Fibroblast of lung (primary cell): ENCODE results near the gene CARMIL1. TPM values are rescaled to one million over a fixed set of nuclear protein-coding genes. Genes with fewer than 3 reads are reported as not detected.

ENCODE experiments used
- DNase-seq, 2 donors: peaks; one replicate each; pipeline versions ENCODE4 v3.0.0 to v3.0.0-alpha.2; 2010; ENCODE audit warnings: low read depth in 2 of 2
- H2AFZ ChIP-seq: 2 replicates; pipeline ENCODE4 v1.5.1; 2012; ENCODE audit warnings: low read length, control low read depth, inconsistent platforms
- H3K27ac ChIP-seq: 2 replicates; pipeline ENCODE4 v1.5.1; 2011; ENCODE audit warnings: low read length, control low read depth; ENCODE audit not compliant: insufficient read depth
- H3K27me3 ChIP-seq: 2 replicates; pipeline ENCODE4 v1.5.1; 2011; ENCODE audit warnings: mild to moderate bottlenecking, low read length; ENCODE audit not compliant: control insufficient read depth, insufficient read depth
- H3K36me3 ChIP-seq: 2 replicates; pipeline ENCODE4 v1.5.1; 2011; ENCODE audit warnings: low read length; ENCODE audit not compliant: control insufficient read depth, insufficient read depth
- H3K4me1 ChIP-seq: 2 replicates; pipeline ENCODE4 v1.5.1; 2011; ENCODE audit warnings: low read length; ENCODE audit not compliant: control insufficient read depth, insufficient read depth; ENCODE audit errors: extremely low read depth
- H3K4me2 ChIP-seq: 2 replicates; pipeline ENCODE4 v1.5.1; 2011; ENCODE audit warnings: low read length, control low read depth; ENCODE audit not compliant: insufficient read depth; ENCODE audit errors: extremely low read depth
- H3K4me3 ChIP-seq, 4 experiments: fragments of 200-600 bp in 1 of 4; sonication (generic) in 1 of 4; replicated peaks in 1 of 4; 2 replicates each; pipeline ENCODE4 v1.5.1; 2011 to 2016; ENCODE audit warnings: low read length in 4 of 4, low read depth in 3 of 4, mild to moderate bottlenecking in 3 of 4, control low read depth in 2 of 4, inconsistent platforms in 1 of 4, mixed read lengths in 1 of 4; ENCODE audit not compliant: insufficient read depth in 1 of 4; ENCODE audit errors: control extremely low read depth in 1 of 4
- H3K79me2 ChIP-seq: 2 replicates; pipeline ENCODE4 v1.5.1; 2012; ENCODE audit warnings: mild to moderate bottlenecking, low read length, inconsistent platforms; ENCODE audit not compliant: control insufficient read depth, insufficient read depth
- H3K9ac ChIP-seq: 2 replicates; pipeline ENCODE4 v1.5.1; 2011; ENCODE audit warnings: mild to moderate bottlenecking, low read length, control low read depth; ENCODE audit not compliant: insufficient read depth
- H3K9me3 ChIP-seq: 2 replicates; pipeline ENCODE4 v1.5.1; 2012; ENCODE audit warnings: low read depth, low read length; ENCODE audit not compliant: control insufficient read depth, insufficient read depth
- H4K20me1 ChIP-seq: 2 replicates; pipeline ENCODE4 v1.5.1; 2011; ENCODE audit warnings: low read length; ENCODE audit not compliant: control insufficient read depth, insufficient read depth; ENCODE audit errors: extremely low read depth
- CTCF ChIP-seq, 2 donors: IDR thresholded peaks in 1 of 2; conservative IDR thresholded peaks in 1 of 2; 1 replicate in 1 of 2; 2 replicates in 1 of 2; pipeline ENCODE4 v1.5.1; 2011 to 2012; ENCODE audit warnings: low read length in 2 of 2, control low read depth in 1 of 2, inconsistent platforms in 1 of 2, low read depth in 1 of 2, mild to moderate bottlenecking in 1 of 2
- EZH2 ChIP-seq: IDR thresholded peaks from 2 replicates; pipeline ENCODE4 v1.5.1; 2012; ENCODE audit warnings: low read length, control low read depth, mild to moderate bottlenecking; ENCODE audit errors: missing control alignments
- polyA plus RNA-seq, 2 donors: library from polyadenylated mRNA; depleted of rRNA in 1 of 2; stranded (reverse) in 1 of 2; unstranded in 1 of 2; fragments of >200 nt; gene quantifications; 2 replicates each; pipeline ENCODE4 v1.2.1, GENCODE V29; 2011 to 2012; ENCODE audit warnings: missing spikeins in 1 of 2
- total RNA-seq: library from RNA; depleted of rRNA; stranded (reverse); fragments of >200 nt; gene quantifications from 2 replicates; pipeline ENCODE4 v1.2.1, GENCODE V29; 2014

Gene CARMIL1
- total and polyA plus RNA-seq, 2 donors (not counting 1 experiment from before 2014, with no cell fraction given) = 10.2 to 12.5 TPM

GRCh38 chr6:25453288-25453687 lies 174.1 kb downstream of the CARMIL1 start:
- H3K9ac ChIP-seq = no peak overlapping the region
- H3K4me3 ChIP-seq = no peak overlapping the region
- H3K36me3 ChIP-seq = no peaks in the 10 kb centered on the region
- no peak for TF ChIP-seq CTCF (conservative IDR thresholded peaks at IDR 0.05 in 1 of 2, IDR thresholded peaks at IDR 0.05 in 1 of 2; ENCODE audit: low read depth in 1 of 2, low read length in 2 of 2)
- TF ChIP-seq EZH2 = no peak
- no peaks in the 10 kb centered on the region for H3K9me3 ChIP-seq
- no peak overlapping the region for H2AFZ ChIP-seq
- no peaks in the 10 kb centered on the region for H3K4me1 ChIP-seq
- no peak for DNase-seq
- no peaks in the 10 kb centered on the region for H3K79me2 ChIP-seq
- H4K20me1 ChIP-seq = no peaks in the 10 kb centered on the region
- H3K27me3 ChIP-seq = no peaks in the 10 kb centered on the region
- no peak overlapping the region for H3K4me2 ChIP-seq
- H3K27ac ChIP-seq = no peak overlapping the region

- H3K27ac ChIP-seq = no peak overlapping the region
- H3K9me3 ChIP-seq = no peaks in the 10 kb centered on the region
- DNase-seq = no peak
- H3K36me3 ChIP-seq = no peaks in the 10 kb centered on the region
- H3K4me3 ChIP-seq = no peak overlapping the region
- no peaks in the 10 kb centered on the region for H3K27me3 ChIP-seq
- no peak overlapping the region for H3K4me2 ChIP-seq
- no peak for TF ChIP-seq CTCF (conservative IDR thresholded peaks at IDR 0.05 in 1 of 2, IDR thresholded peaks at IDR 0.05 in 1 of 2; ENCODE audit: low read depth in 1 of 2, low read length in 2 of 2)
- H3K9ac ChIP-seq = no peak overlapping the region
- H3K79me2 ChIP-seq = no peaks in the 10 kb centered on the region
- H4K20me1 ChIP-seq = no peaks in the 10 kb centered on the region
- H3K4me1 ChIP-seq = no peaks in the 10 kb centered on the region
- H2AFZ ChIP-seq = no peak overlapping the region
Measured at GRCh38 chr6:25454136-25454535, 175.0 kb downstream of the CARMIL1 start.

- H3K9ac ChIP-seq = no peak overlapping the region
- H3K27me3 ChIP-seq = no peaks in the 10 kb centered on the region
- TF ChIP-seq CTCF (conservative IDR thresholded peaks at IDR 0.05 in 1 of 2, IDR thresholded peaks at IDR 0.05 in 1 of 2; ENCODE audit: low read depth in 1 of 2, low read length in 2 of 2) (no peak), EZH2 (no peak)
- no peak overlapping the region for H2AFZ ChIP-seq
- H3K9me3 ChIP-seq = no peaks in the 10 kb centered on the region
- DNase-seq = no peak
- H3K4me2 ChIP-seq = no peak overlapping the region
- H3K4me1 ChIP-seq = no peaks in the 10 kb centered on the region
- H3K36me3 ChIP-seq = no peaks in the 10 kb centered on the region
- no peaks in the 10 kb centered on the region for H3K79me2 ChIP-seq
- H3K27ac ChIP-seq = no peak overlapping the region
- H4K20me1 ChIP-seq = no peaks in the 10 kb centered on the region
- no peak overlapping the region for H3K4me3 ChIP-seq
Measured at GRCh38 chr6:25456249-25457040, 177.3 kb downstream of the CARMIL1 start.
